Left lung (tissue), 14 donors: Measurements from ENCODE around the gene SDCCAG8. TPM values are rescaled to one million over a fixed set of nuclear protein-coding genes. Genes with fewer than 3 reads are reported as not detected.
A peak's percentile ranks its signal among the peaks of the same experiment; 100 is the strongest.
"Not testable (repeated sequence)": the region's sequence is repeated elsewhere in the genome, so short reads cannot be mapped to it uniquely, and the experiment has no call there.

Experiments
- ATAC-seq: fragments of 200-7000 bp; cut with Tn5 transposase; one replicate; pipeline ENCODE4 v1.9.1; 2020; ENCODE audit warnings: moderate library complexity
- DNase-seq, 4 donors: peaks; one replicate each; pipeline ENCODE4 v3.0.0-alpha.2; 2013 to 2020
- H3K27ac ChIP-seq, 2 donors: fragments of 200-600 bp; sonication (generic) in 1 of 2; one replicate each; pipeline versions ENCODE4 v1.5.0 to v1.8.0; 2020 to 2021
- H3K27me3 ChIP-seq, 2 donors: fragments of 200-600 bp; sonication (generic) in 1 of 2; one replicate each; pipeline versions ENCODE4 v1.5.0 to v1.8.0; 2020 to 2021
- H3K36me3 ChIP-seq, 2 donors: fragments of 200-600 bp; sonication (generic) in 1 of 2; one replicate each; pipeline versions ENCODE4 v1.5.0 to v1.8.0; 2020 to 2021
- H3K4me1 ChIP-seq, 2 donors: fragments of 200-600 bp; one replicate each; pipeline ENCODE4 v1.8.0; 2021
- H3K4me3 ChIP-seq, 2 donors: fragments of 200-600 bp; sonication (generic) in 1 of 2; one replicate each; pipeline versions ENCODE4 v1.5.0 to v1.8.0; 2020 to 2021; ENCODE audit warnings: mild to moderate bottlenecking in 1 of 2
- H3K9me3 ChIP-seq, 2 donors: fragments of 200-600 bp; sonication (generic) in 1 of 2; one replicate each; pipeline versions ENCODE4 v1.5.0 to v1.8.0; 2020 to 2021
- intact Hi-C, 2 donors: fragments of 100-400 bp; cut with DNase I; formaldehyde crosslinking; loops; one replicate each; pipeline versions ENCODE4 v1.11.2 to v1.14.2; 2022
- long read RNA-seq, 12 donors: library from polyadenylated mRNA in 2 of 12; unstranded in 2 of 12; transcript quantifications; one replicate each; pipeline ENCODE4 v2.0.0 and lab custom pipeline, GENCODE V29; 2019 to 2026
- polyA plus RNA-seq, 6 donors: library from polyadenylated mRNA; unstranded; fragments of 120-200 nt; gene quantifications; one replicate each; pipeline ENCODE4 v1.2.1, GENCODE V29; 2013; ENCODE audit not compliant: insufficient read length in 6 of 6
- total RNA-seq, 2 donors: library from RNA; stranded (reverse); fragmentation: NEBNext Ultra II Directional; extraction: Animal tissue kit (Norgen Biotek cat#: 25700); gene quantifications; one replicate each; pipeline ENCODE4 v1.2.1, GENCODE V29; 2021
- TF ChIP-seq, protein P1 (sequence below), 2 donors: fragments of 200-600 bp; sonication (generic) in 1 of 2; IDR thresholded peaks; one replicate each; pipeline versions ENCODE4 v1.5.0 to v1.8.0; 2021; ENCODE audit warnings: antibody characterized with exemption in 2 of 2
- donor health status: DM: no; HTN: yes; CAD: no.
- donor health status: DM: no; HTN: no; CAD: no.

SDCCAG8 gene
- total RNA-seq (10 to 100 TPM; 62.2 to 83.7 TPM), polyA plus RNA-seq (10 to 100 TPM; 36.6 to 47.9 (median 43.6) TPM)
- long read RNA-seq, donor 1, partial matches to known transcripts = 5 of 7 reads
- long read RNA-seq, donor 1, other reads (novel, unspliced or antisense) = 0 of 7 reads
- long read RNA-seq, donor 2, partial matches to known transcripts = 8 of 10 reads
- long read RNA-seq, donor 2, other reads (novel, unspliced or antisense) = 0 of 10 reads
- long read RNA-seq, donor 3, partial matches to known transcripts = 6 of 8 reads
- long read RNA-seq, donor 3, other reads (novel, unspliced or antisense) = 0 of 8 reads
- long read RNA-seq, donor 4, partial matches to known transcripts = 19 of 36 reads
- long read RNA-seq, donor 4, other reads (novel, unspliced or antisense) = 15 of 36 reads
- long read RNA-seq, donor 5, partial matches to known transcripts = 0 of 1 reads
- long read RNA-seq, donor 5, other reads (novel, unspliced or antisense) = 0 of 1 reads
- long read RNA-seq, donor 6, transcript SDCCAG8-211 (3 exons, 525 nt) = major isoform, 6 of 6 reads
- long read RNA-seq, donor 6, partial matches to known transcripts = 0 of 6 reads
- long read RNA-seq, donor 6, other reads (novel, unspliced or antisense) = 0 of 6 reads
- long read RNA-seq, donor 7, partial matches to known transcripts = 0 of 2 reads
- long read RNA-seq, donor 7, other reads (novel, unspliced or antisense) = 0 of 2 reads
- long read RNA-seq, donor 8, partial matches to known transcripts = 0 of 2 reads
- long read RNA-seq, donor 8, other reads (novel, unspliced or antisense) = 0 of 2 reads
- long read RNA-seq, donor 9 = 0 reads
- long read RNA-seq, donor 10, partial matches to known transcripts = 19 of 47 reads
- long read RNA-seq, donor 10, other reads (novel, unspliced or antisense) = 28 of 47 reads
- long read RNA-seq, donor 11, partial matches to known transcripts = 0 of 9 reads
- long read RNA-seq, donor 11, other reads (novel, unspliced or antisense) = 6 of 9 reads
- long read RNA-seq, donor 12, partial matches to known transcripts = 5 of 5 reads
- long read RNA-seq, donor 12, other reads (novel, unspliced or antisense) = 0 of 5 reads

DNA sequence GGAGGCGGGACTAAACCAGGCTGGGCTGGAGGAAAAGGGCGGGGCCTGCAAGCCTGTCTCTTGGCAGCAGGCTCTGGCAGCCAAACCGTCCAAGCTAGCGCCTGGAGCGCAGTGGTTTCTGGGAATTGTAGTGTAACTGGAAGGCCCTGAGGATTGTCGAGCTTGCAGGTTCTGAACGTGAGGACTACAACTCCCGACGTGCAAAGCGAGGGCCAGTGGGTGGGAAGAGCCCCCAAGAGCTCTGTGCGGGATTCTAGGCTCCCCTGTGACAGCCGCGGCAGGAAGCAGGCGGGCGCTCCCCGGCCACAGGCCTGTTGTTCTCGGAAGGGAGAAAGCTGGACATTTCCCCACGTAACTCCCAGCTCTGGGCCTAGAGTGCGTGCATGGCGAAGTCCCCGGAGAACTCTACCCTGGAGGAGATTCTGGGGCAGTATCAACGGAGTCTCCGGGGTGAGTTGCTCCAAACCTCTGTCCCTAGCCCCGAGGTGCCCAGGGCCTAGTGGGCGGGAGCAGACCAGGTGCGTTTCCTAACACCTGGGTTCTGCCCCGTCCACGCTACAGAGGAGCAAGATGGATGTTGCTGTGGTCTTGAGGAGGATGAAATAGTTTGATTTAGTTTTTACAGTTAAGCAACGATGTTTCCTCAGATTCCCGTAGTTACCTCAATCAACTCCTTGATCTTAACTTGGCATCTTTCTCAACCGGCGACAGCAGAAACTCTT, at the start of gene SDCCAG8:
SDCCAG8 (plus strand) TSS at position 251 of the 722 bp plus-strand sequence; CDS start at position 384, 133 bp downstream.
- peak; percentile 91 for ATAC-seq
- H3K9me3 ChIP-seq = no peaks in the 10 kb centered on the region
- H3K4me3 ChIP-seq = peak within 1 kb of the TSS; percentile 76 to 86
- TF ChIP-seq, protein P1, sequence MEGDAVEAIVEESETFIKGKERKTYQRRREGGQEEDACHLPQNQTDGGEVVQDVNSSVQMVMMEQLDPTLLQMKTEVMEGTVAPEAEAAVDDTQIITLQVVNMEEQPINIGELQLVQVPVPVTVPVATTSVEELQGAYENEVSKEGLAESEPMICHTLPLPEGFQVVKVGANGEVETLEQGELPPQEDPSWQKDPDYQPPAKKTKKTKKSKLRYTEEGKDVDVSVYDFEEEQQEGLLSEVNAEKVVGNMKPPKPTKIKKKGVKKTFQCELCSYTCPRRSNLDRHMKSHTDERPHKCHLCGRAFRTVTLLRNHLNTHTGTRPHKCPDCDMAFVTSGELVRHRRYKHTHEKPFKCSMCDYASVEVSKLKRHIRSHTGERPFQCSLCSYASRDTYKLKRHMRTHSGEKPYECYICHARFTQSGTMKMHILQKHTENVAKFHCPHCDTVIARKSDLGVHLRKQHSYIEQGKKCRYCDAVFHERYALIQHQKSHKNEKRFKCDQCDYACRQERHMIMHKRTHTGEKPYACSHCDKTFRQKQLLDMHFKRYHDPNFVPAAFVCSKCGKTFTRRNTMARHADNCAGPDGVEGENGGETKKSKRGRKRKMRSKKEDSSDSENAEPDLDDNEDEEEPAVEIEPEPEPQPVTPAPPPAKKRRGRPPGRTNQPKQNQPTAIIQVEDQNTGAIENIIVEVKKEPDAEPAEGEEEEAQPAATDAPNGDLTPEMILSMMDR (IDR thresholded peaks at IDR 0.05) = no peak
- intact Hi-C loops = no loop called here
- DNase-seq = peak; percentile 96 to 100 (median 99)
- peak within 1 kb of the TSS; percentile 99 for H3K27ac ChIP-seq
- no peaks in the 10 kb centered on the region for H3K27me3 ChIP-seq
- no peaks in the 10 kb centered on the region for H3K36me3 ChIP-seq
- peaks cover 4 to 66% of the 10 kb centered on the region in 2 donors for H3K4me1 ChIP-seq

DNA sequence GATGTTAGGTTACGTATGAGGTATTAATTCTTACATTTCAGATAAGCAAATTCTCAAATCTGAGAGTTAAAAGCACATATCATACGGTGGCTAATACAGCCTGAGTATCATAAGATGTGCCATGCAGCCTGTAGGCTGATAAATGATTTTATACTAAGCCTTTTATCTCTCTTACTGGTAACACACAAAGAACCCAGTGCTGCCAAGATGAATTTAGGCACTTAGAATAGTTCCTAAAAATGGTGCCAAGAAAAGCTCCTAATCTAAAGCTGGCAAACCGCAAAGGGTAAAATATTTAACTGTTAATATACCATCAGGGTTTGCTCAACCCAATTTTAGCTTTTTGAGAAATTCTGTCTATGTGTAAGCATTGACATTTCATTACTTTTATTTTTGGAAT, 43.9 kb upstream of the SDCCAG8 start:
- intact Hi-C loops, H3K27ac ChIP-seq, H3K27me3 ChIP-seq, DNase-seq, H3K9me3 ChIP-seq, H3K4me3 ChIP-seq: not testable (repeated sequence)
- Histone ChIP-seq H3K4me1 (peaks cover 6 to 19% of the 10 kb centered on the region in 2 donors), H3K36me3 (peaks cover 0 to 21% of the 10 kb centered on the region in 2 donors)
- peak; percentile 38 for ATAC-seq

DNA sequence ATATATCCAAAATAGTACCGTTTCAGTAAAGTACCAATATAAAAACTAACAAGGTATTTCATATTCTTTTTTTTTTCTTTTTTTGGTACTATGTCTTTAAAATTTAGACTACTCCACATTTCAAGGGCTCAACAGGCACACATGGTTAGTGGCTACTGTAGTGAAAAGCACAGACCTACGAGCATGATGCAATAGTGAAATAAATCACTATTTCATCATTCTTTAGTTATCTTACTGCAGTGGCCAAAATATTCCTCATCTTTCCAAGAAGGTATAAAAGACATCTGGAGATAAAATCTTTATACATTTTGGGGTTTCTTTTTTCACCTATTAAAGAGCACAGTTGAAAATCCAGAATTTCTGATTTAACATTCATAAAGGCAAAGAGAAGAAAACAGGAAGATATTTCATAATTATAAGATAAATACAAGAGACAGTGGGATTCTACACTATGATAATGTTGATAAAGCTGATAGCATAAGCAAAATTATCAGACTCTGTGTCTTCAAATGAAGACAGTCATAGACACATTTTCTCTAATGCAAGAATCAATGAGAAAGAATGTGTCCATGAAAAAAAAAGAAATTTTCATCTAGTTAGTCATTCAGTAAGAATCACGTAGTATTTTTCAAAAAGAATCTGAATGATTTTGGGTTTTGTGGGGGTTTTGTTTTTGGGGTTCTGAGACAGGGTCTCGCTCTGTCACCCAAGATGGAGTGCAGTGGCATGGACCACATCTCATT, 42.6 kb upstream of the SDCCAG8 start:
- Histone ChIP-seq H3K9me3 (no peaks in the 10 kb centered on the region), H3K4me3 (no peak overlapping the region), H3K36me3 (peaks cover 0 to 21% of the 10 kb centered on the region in 2 donors), H3K27ac (no peak overlapping the region), H3K27me3 (no peaks in the 10 kb centered on the region), H3K4me1 (peaks cover 6 to 19% of the 10 kb centered on the region in 2 donors)
- DNase-seq = no peak
- intact Hi-C loops = no loop called here
- peak; percentile 65 for ATAC-seq
- TF ChIP-seq, protein P1 (IDR thresholded peaks at IDR 0.05) = no peak

DNA sequence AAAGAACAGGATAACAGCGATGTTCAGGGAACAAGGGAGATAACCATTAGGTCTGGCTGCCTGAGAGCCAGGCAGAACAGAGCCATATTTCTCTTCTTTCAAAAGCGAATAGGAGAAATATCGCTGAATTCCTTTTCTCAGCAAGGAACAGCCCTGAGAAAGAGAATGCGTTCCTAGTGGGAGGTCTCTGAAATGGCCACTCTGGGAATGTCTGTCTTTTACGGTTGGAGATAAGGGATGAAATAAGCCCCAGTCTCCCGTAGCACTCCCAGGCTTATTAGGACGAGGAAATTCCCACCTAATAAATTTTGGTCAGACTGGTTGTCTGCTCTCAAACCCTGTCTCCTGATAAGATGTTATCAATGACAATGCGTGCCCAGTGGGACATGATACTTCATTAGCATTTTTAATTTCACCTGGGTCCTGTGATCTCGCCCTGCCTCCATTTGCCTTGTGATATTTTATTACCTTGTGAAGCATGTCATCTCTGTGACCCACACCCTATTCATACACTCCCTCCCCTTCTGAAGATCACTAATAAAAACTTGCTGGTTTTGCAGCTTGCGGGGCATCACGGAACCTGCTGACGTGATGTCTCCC, 40.5 kb upstream of the SDCCAG8 start:
- Histone ChIP-seq H3K36me3 (peaks cover 0 to 24% of the 10 kb centered on the region in 2 donors), H3K4me1 (peaks cover 6 to 19% of the 10 kb centered on the region in 2 donors)
- H3K27ac ChIP-seq, intact Hi-C loops, ATAC-seq, DNase-seq, H3K9me3 ChIP-seq, H3K4me3 ChIP-seq, H3K27me3 ChIP-seq: not testable (repeated sequence)

DNA sequence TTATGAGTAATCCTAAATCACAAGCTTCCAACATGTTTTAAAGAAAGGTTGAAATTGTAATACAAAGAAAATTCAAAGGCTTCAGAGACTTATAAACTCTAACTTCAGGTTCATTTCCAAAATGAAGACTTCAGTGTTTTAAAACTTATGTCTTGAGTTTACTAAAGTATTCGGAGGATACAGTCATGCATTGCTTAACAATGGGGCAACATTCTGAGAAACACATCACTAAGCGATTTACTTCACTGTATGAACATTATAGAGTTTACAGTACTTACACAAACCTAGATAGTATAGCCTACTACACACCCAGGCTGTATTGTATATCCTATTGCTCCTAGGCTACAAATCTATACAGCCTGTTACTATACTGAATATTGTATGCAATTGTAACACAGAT, 39.1 kb upstream of the SDCCAG8 start:
- TF ChIP-seq, protein P1 (IDR thresholded peaks at IDR 0.05) = no peak
- Histone ChIP-seq H3K27me3 (no peaks in the 10 kb centered on the region), H3K4me1 (peaks cover 6 to 19% of the 10 kb centered on the region in 2 donors), H3K4me3 (no peak overlapping the region), H3K27ac (no peak overlapping the region), H3K9me3 (no peaks in the 10 kb centered on the region), H3K36me3 (peaks cover 0 to 37% of the 10 kb centered on the region in 2 donors)
- intact Hi-C loops = no loop called here
- DNase-seq (no peak), ATAC-seq (no peak)
